Activated CD8-positive, alpha-beta memory T cell treated with anti-CD3 and anti-CD28 coated beads, Interleukin-2, amount 50 U/mL, for 24 hours (primary cell): Measurements from ENCODE around the gene IRAK3.
"Not testable (repeated sequence)": the region's sequence is repeated elsewhere in the genome, so short reads cannot be mapped to it uniquely, and the experiment has no call there.

Source experiments
- DNase-seq: peaks from one replicate; pipeline ENCODE4 v3.0.0-alpha.2; 2020; ENCODE audit errors: extremely low read depth

Gene IRAK3

DNA sequence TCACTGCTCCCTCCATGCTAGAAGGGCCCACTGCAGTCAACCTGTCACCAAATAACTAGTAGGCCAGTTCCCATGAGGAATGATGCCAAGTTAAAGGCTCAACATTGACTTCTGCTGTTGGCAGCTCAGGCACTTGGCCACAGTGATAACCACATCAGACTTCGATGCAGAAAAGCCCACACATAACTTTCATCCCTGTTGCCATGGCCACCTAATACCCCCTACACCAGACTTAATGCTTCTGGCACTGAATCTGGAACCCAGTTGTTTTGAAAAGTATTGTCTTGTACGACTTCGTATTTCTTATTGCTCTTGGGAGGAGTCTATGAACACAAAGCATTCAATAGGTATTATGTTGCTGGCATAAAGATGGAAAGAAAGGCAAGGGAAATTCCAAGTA is 69.0 kb downstream of the IRAK3 start:
- no peak for DNase-seq

DNA sequence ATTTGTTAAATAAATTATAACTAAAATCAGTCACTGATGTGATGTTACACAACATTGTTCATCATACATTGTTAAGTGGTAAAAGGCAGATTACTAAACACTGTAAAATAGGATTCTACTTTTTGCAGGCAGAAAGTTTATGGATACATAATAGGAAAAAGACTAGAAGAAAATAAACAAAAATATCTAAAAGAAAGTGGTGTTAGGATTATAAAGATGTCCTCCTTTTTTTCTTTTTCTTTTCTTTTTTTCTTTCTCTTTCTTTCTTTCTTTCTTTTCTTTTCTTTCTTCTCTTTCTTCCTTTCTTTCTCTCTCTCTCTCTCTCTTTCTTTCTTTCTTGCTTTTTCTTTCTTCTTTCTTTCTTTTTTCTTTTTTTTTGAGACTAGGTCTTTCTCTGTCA is 73.7 kb downstream of the IRAK3 start:
- no peak for DNase-seq

GRCh38 chr12:66268562-66268961 is 79.5 kb downstream of the IRAK3 start:
- no peak for DNase-seq

DNA sequence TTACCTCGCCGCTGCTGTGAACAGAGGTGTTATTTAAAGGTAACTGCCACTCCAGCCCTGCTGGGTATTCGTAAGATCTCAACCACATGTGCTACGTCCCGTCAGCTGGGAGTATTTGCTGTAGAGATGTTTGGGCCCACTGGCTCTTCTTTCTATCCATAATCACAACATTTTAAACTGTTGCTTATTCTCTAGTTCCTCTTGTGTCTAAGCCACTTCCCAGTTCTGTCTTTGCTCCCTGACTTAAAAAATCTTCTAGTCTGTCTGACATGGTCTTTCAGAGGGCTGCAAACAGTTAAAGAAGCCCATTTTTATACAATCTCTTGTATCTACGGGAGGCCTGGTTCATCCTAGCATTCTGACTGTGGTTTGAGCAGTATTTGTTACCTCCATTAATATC is 80.1 kb downstream of the IRAK3 start:
- no peak for DNase-seq

- DNase-seq, result no peak
These were observed 80.9 kb downstream of the IRAK3 start for GRCh38 chr12:66269757-66270383.

DNA sequence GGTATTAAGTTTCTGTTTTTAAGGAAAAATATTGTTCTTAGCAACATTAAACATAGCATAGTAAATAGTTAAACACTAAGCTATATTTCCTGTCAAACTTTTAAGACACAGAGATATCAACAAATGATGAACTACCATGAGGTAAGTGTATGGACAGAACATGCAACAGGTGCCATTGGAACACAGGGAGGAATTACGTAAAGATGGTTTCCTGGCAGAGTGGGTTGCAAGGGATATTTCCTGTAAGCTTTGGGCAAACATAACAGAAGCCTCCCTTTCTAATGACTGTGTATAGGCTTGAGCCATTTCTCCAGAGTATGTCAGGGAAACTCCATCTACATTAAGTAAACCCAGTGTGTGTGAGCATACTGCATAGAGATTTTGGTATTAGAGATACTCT is 81.6 kb downstream of the IRAK3 start:
- no peak for DNase-seq

DNA sequence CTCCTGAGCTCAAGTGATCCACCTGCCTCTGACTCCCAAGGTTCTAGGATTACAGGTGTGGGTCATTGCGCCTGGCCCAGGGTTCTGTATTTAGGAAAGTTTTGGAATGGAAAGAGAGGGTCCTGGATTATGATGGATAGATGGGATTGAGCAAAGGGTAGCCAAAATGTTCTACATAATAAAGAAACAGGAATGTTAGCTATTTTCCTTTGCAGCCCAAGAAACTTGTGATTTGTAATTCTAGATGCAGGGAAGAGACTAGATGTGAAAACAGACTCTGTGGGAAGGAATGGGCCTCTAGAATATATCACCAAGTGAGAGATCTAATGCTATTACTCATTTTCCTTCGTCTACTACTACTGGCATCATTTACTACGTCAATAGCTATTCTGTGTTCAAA is 83.6 kb downstream of the IRAK3 start:
- no peak for DNase-seq

GRCh38 chr12:66273147-66273546 is 84.1 kb downstream of the IRAK3 start:
- DNase-seq, result no peak

DNA sequence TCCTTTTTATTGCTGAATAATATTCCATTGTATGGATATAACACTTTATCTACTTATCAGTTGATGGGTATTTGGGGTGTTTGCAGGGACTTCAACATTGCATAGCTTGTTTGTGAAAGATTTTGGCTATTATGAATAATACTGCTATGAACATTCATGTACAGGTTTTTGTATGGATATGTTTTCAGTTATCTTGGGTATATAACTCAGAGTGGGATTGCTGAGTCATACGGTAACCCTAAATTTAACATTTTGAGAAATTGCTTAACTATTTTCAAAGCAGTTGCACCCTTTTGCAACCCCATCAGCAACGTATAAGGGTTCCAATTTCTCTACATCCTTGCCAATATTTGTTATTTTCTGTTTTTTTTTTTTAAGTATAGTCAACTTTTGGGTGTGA is 86.0 kb downstream of the IRAK3 start:
- DNase-seq, result no peak

GRCh38 chr12:66279123-66279712 is 90.2 kb downstream of the IRAK3 start:
- no peak for DNase-seq

- DNase-seq, result no peak
These were observed 91.5 kb downstream of the IRAK3 start for GRCh38 chr12:66280561-66280960.

GRCh38 chr12:66282244-66282643 is 93.2 kb downstream of the IRAK3 start:
- DNase-seq, result no peak

GRCh38 chr12:66287275-66287674 is 98.3 kb downstream of the IRAK3 start:
- DNase-seq, result no peak

DNA sequence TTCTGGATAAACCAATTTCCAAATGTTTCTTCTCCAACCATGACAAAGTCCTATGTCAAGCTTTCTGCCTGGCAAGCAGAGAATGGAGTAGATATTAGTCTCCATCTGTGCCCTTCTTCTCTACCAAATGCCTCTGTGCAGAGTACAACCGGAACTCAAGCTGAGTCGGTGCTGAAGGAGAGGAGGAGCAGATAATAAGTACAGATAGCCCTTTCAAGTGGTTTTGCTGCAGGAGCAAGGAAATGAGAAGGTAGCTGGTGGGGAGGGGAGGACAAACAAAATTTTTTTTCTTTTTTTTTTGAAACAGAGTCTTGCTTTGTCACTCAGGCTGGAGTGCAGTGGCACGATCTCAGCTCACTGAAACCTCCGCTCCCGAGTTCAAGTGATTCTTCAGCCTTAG is 99.1 kb downstream of the IRAK3 start:
- no peak for DNase-seq

GRCh38 chr12:66289485-66289884 is 100.5 kb downstream of the IRAK3 start:
- no peak for DNase-seq

GRCh38 chr12:66290716-66291200 is 101.7 kb downstream of the IRAK3 start:
- DNase-seq, result no peak

DNA sequence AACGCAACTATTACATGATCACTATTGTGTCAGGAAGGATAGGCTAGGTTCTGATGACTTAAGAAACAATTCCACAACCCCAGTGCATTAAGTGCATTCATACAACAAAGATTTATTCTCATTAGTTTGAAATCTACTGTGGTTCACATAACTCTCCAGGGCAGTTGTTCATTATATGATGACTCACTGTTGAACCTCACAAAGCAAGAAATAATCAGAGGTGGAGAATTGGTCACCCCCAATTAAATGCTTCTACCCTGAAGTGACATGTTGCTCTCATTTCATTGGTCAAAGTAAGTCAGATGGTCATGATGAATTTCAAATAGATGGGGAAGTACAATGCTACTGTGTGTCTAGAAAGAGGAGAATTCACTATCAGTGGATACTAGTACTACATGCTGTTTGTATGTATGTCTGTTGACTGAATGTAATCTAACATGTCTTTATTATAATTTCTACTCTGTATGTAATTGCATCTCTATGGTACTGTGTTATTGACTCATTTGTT is 107.2 kb downstream of the IRAK3 start:
- DNase-seq, result no peak

GRCh38 chr12:66297080-66297479 is 108.1 kb downstream of the IRAK3 start:
- DNase-seq, result no peak

DNA sequence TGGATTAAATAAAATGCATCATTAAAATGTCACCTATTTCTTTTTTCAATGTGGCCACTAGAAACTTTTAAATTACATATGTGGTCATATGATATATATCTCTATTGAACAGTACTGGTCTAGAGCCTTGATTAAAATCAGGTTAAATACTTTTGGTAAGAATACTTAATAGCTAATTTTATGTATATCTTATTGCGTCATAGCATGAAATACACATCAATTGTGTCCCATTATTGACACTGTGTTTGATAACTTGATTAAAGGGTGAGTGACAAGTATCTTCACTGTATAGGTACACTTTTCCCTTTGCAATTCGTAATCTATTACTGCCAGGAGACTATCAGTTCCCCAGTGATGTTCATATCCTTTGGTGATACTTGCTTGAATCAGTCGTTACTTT is 108.9 kb downstream of the IRAK3 start:
- DNase-seq, result no peak

GRCh38 chr12:66301944-66302826 is 113.2 kb downstream of the IRAK3 start, which contains the start of gene HELB:
HELB (plus strand) TSS chr12:66302493; CDS start chr12:66302604, 111 bp downstream.
- DNase-seq, result peak; percentile 97

DNA sequence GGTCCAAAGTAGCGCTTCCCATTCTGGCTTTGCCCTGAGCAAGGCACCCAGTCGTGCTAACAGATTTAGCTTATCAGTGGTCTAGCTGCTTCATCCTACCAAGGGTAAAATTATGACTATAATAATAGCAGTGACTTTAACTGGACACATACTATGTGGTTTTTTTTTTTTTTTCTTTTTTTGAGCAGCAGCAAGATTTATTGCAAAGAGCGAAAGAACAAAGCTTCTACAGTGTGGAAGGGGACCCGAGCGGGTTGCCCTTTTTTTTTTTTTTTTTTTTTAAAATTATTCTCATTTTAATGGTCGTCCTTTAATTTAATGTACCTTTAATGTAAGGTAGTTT is 113.8 kb downstream of the IRAK3 start:
- DNase-seq, result no peak

DNA sequence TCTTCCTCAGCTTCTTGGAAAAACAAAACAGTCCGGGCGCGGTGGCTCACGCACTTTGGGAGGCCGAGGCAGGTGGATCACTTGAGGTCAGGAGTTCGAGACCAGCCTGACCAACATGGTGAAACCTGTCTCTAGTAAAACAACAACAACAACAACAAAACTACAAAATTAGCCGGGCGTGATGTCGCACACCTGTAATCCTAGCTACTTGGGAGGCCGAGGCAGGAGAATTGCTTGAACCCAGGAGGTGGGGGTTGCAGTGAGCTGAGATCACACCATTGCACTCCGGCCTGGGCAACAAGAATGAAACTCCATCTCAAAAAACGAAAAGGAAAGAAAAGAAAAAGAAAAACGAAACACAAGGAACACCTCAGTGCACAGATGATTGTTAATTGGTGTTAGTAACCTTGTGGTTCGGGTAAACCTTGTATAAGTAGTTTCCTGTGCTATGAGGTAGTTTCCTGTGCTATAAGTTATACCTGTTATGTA is 114.3 kb downstream of the IRAK3 start:
- not testable (repeated sequence) for DNase-seq
